Activated CD4-positive, alpha-beta T cell treated with anti-CD3 and anti-CD28 coated beads, Interleukin-10, Interleukin-2, amounts not matched to agents 100 ng/mL and 50 ng/mL, durations not matched to agents 16 hours and 8 hours (primary cell): ENCODE data around the gene ABO.
"Not testable (repeated sequence)": the region's sequence is repeated elsewhere in the genome, so short reads cannot be mapped to it uniquely, and the experiment has no call there.

ENCODE experiments used
- DNase-seq: peaks from one replicate; pipeline ENCODE4 v3.0.0-alpha.2; 2020

The ABO gene

DNA sequence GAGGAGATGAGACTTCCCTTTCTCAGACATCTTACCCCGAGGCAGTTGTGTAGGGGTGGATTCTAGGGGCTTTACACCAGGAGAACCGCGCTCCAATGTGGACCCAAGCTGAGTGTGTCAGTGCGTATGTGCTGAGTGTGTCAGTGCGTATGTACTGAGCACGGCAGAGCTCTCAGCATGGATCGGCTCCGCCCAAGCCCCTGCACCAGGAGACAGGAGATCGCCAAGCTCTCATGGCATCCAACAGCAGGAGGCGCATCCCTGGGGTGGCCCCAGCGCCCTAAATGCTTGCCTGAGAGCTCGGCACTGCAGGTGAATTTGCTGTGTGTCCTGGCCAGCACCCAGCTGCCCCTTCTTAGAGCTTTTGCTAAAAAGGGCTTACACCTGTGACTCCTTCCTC is 53.0 kb downstream of the ABO start:
- not testable (repeated sequence) for DNase-seq

DNA sequence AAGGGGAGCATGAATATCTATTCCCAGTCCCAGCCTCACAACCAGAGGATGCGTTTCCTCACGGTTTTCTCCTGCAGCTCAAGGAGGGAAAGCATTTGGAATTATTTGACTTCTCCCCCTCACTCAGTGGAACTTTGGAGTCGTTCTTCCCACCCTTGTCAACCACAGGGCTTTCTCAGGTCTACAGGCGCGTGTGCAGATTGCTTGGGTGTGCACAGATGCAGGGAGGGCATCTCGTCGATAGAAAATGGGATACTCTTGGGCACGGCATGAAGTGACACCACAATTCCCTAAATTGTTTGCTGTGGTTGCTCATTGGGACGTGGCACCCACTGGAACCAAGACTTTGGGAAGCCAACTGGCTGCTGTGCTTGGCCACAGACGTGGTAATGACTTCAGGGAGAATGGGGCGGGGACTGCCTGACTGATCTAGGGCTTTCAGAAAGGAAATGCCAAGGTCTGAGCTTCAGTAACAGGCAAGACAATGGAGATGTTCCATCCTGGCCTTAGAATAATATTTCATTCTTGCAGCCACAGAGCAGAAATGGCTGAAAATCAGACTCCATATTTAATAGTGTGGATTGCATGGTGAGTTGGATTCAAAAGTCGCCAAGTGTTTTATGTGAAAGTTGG is 53.7 kb downstream of the ABO start:
- DNase-seq = peak; percentile 19

DNA sequence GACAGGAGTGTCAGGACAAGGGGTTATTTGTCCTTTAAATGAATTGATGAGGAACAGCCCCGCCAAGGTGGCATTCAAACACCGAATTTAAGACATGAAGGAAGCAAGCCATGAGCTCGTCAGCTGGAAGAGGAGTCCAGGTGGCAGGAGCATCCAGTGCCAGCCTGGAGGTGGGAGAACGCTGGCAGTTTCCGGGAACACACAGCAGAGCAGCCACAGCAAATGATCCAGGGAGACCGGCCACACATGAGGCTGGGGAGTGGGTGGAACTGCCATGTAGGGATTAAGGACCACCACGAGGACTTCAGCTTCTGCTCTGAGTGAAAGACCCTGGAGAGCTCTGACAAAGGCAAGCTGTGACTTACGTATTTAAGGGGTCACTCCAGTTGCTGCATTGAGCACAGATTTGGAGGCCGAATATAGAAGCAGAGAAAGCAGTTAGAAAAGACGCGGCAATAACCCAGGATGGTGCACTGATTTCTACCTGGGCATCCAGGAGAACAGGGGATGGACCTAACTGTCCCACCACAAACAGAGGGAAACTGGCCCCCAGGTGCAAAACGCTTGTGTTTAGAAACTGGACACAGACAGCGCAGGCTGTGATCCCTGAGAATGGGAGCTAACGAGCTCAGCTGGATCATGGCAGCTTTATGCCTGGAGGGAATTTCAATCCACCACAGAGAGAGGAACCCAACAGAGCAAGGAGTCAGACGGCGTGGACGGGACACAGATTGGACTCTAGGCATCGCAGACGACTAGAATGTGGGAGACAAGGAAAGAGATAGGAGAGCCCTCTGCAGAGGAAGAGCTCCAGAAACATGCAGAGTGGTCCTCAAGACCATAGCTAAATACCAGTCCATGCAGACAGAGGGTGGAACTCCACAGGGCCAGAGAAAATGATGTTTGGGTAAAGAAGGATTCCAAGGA is 56.7 kb downstream of the ABO start:
- DNase-seq = not testable (repeated sequence)

DNA sequence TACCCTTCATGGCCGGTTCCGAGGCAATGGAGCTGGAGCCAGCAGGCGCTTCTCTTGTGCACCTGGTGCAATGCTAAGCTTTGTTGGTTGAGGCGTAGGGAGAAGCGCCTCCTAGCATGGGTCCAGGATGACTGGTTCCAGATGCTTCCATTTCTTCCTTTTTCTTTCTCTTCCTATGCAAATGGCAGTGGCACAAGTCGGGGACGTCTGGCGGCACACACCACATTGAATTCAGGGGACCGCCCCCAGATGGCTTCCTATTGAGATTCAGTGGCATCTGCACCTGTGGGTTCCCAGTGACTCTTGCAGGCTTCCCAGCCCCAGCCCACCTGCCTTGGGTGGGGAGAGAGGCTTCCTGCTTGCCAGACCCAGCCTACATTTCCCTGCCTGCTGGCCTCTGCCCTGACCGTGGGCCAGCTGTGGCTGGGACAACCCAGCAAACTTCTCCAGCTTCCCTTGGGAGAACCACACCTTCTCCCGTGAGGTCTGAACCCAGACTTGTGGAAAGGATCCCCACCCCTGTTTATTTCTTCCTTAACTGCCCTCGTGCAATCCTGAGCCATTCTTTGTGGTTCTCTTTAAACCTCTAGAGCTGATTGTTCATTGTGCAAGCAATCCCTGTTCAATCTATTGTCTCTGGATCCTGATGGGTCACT is 57.5 kb downstream of the ABO start:
- not testable (repeated sequence) for DNase-seq

DNA sequence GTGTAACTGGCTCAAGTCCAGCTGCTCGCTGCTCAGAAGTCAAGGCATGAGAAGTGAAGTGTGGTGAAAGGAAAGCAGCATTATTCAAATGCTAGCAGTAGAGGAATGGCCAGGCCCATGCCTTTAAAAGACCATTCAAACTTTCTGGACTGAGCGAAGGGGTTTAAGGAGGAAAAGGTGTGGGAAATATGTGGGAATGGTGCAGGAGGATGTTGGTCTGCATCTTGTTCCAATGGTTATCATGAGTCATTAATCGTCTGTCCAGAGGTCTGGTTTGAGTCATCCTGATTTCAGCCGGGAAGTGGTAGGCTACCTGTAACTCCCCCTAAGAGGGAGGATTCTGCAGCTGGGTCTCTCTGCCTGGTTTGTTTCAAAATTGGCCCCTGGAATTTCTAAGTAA is 60.7 kb downstream of the ABO start:
- not testable (repeated sequence) for DNase-seq

DNA sequence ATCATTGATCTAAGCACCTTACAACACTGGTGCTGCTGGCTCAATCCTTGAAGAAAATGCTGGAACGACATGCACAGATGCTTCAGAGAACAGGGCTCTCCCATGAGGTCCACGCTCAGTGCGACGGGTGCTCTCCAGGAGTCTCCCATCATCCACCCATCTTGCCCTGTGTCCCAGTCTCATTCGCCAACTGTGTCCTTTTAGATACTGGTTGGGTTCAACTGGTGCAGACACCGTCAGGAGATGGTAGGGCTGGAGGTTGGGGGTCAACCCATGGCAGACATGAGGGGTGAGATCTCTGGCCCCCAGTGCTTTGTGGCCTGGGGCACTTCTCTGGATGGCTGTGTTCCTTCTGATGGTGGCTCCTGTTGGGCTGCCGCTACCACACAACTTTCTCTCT is 64.4 kb downstream of the ABO start:
- DNase-seq = no peak

DNA sequence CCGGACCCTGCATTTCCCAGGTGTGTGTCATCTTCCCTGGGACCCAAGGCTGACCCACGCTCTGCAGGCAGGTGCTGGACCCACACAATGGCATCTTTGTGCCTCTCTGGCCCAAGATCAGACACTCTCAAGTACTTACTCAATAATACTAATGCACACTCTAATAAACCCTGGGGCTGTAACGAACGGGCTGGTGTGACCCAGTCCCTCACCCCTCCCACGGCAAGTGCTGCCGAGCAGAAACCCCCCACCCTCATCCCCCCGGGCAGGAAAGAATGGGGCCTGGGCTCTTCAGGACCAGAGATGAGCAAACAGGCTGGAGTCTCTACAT is 64.8 kb downstream of the ABO start:
- no peak for DNase-seq

DNA sequence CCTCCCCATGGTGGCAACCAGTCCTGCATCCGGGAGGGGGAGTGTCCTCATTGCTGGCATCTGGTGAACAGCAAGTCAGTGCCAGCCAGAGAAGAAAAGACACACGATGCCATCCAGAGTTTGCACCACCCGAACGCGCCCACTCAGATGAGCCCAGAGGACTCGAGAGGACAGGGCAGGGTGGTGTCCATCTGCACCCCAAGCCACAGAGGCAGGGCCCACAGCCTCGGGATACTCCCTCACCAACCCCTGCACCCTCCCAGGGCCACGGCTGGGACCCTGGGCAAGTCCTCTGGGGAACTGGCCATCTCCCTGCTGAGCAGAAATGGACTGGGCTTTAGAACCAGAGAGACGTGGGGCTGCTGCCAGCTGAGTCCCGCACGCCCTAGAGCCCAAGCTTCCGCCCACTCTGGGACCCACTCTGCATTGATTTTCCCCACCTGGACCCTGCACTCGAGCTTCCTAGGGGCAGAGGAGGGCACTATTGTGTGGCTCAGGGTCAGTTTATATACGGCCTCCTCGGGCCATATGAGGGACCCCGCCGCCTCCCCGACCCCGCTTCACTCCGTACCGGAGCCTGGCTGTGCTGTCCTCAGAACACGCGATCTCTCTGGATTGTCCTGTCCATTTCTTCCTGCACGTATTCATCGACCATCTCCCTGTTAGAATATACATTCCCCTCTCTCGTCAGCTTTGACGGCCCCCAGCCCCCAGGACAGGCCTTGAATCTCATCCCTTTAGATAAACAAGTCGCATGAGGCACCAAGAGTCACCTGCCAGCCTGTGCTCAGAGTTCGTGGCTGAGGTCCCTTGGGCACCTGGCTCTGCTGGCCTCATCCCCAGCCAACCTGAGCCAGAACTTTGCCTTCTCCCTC is 65.4 kb downstream of the ABO start:
- DNase-seq = not testable (repeated sequence)

DNA sequence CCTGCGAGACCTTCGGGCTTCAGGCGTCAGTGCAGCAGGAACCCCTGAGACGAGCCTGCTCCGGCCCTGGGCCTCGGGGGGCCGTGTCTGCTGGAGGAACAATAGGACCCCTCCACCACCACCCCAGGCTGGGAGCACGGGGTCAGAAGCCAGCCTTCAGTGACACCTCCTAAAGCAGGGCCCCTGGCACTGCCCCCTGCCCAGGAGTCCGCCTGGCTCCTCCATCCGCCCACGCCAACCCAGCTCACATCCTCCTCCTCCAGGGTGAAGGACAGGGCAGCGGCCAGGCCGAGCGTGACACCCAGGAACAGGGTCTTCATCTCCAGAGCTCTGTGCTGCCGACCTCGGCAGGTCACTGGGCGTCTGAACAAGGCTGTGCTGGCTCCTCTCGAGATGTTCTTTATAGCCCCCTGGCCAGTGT is 66.1 kb downstream of the ABO start, which contains the start of gene OBP2B:
Gene OBP2B (minus strand): TSS at position 371 of the 421 bp plus-strand sequence. CDS start 51 bp downstream, at position 320.
- DNase-seq = not testable (repeated sequence)

DNA sequence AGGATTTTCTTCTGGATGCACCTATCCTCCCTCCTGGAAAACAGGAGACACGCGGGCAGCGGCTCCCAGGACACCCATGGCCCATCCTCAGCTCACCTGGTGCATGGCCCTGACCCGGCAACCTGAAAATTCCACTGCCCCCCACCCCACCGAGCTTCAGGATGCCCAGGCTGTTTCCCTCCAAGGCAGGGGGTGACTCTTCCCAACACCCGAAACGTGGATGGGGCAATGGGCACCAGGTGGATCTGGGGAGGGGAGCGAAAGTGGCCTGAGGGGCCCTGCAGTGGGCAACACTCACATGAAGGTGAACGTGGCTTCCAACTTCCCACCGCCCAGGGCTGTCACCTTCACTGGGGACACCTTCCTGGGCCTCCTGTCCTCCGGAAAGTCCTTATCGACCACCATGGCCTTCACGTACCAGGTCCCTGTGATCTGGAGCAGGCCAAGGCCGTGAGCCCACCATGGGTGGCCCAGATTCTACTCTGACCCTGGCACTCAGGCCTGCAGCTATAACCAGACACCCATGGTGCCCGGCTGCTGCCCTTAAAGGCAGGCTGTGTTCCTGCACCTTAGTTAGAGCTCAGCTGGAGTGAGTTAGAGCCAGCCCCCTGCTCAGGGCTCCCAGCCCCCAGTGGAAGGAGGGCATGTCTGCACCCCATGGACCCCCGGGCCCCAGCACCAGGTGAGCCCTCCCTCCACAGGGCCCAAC is 66.7 kb downstream of the ABO start:
- not testable (repeated sequence) for DNase-seq

DNA sequence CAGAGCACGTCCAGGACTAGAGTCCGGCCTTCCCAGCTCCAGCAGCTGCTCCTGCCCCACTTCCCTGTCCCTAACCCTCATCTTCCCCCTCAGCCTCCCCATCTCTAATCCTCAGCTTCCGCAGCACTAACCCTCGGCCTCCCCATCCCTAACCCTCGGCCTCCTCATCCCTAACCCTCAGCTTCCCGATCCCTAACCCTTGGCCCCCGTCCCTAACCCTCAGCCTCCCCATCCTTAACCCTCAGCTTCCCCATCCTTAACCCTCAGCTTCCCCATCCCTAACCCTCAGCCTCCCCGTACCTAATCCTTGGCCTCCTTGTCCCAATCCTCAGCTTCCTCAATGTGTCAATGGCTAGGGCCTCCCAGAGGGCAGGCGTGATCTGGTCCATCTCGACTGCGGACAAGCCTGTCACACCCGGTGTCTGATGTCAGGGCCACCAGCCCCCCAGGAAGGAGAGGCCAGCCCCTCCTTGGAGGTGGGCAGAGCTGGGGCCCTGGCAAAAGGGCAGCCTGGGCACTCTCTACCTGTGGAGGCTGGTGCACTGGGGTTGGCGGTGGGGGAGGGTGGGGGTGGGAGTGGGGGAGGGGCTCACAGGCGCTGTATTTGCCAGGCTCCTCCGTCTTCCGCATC is 67.3 kb downstream of the ABO start:
- no peak for DNase-seq

DNA sequence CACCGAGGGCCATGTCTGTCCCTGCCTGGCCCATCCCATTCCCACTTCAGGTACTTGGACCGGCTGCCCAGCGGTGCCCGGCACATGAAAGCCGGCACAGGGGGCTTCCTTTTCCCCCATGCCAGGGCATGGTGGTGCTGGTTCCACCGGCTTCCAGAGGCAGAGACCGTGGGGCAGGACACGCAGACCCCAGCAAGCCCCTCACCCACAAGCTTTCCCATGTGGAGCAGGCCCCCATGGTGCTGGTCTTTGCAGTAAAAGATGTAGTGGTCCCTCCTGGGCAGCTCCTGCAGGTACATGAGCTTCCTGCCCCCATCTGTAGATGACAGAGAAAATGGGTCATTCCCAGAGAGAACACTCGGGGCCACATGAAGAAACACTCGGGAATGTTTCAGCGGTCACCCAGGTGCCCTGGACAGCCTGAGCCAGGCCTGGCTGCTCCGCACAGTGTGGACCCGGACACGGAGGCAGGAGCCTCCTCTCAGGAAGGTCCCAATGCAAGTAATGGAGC is 67.9 kb downstream of the ABO start:
- no peak for DNase-seq

DNA sequence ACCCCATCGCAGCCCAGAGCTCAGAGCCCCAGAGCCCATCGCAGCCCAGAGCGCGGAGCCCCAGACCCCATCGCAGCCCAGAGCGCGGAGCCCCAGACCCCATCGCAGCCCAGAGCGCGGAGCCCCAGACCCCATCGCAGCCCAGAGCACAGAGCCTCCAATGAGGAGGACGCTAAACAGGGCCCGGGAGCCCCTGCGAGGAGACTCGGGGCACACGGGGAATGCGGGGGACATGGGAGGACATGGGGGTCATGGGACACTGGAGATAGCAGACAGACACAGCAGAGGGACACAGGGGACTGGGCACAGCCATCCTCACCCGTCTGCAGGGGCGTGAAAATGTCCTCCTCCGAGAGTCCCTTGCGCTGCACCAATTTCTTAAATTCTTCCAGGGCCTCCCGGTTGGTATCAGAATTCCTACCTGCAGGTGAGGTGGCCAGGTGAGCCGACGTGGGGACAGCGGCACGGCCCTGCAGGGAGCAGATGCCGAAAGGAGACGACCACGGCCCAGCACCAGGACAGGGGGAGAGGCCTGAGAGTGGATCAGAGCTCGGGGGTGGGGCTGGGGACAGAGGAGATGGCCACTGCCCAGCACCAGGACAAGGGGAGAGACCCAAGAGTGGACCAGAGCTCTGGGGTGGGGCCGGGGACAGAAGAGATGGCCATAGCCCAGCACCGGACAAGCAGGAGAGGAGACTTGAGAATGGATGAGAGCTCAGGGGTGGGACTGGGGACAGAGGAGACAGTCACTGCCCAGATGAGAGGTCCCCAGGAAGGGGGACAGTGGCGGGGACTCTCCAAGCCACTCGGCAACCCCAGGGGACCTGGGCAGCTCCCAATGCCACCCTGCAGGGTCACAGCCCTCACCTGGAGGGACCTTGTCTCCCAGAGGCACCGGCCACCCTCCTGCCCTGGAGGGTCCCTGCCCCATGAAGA is 68.7 kb downstream of the ABO start:
- no peak for DNase-seq

DNA sequence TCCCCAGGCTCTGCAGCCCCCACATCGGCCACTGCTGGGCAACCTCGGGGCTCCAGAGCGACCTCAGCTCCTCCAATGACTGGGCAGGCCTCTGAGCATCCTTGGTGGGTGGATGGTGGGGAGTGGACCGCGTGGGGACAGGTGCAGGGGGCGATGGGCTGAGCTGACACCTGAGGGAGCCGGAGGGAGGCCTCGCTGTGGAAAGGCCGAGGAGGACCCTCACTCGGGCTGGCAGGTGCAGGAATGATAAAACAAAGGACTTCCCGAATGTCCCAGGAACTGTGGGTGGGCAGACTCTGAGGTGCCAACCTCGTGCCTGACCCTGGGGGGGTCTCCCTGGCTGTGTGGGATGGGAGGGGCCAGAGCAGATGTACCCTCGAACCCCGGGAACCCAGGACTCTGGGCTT is 69.5 kb downstream of the ABO start:
- not testable (repeated sequence) for DNase-seq
